Loucy (cell line): ENCODE measurements around the gene MAD1L1.

Experiments
- CTCF ChIP-seq: fragments of 200-600 bp; sonication (generic); conservative IDR thresholded peaks from 2 replicates; pipeline ENCODE4 v1.5.1; 2014; ENCODE audit warnings: mild to moderate bottlenecking, antibody characterized with exemption, low read length
- EZH2phosphoT487 ChIP-seq: fragments of 200-600 bp; IDR thresholded peaks from 2 replicates; pipeline ENCODE4 v1.6.1; 2018; ENCODE audit warnings: antibody characterized with exemption, mild to moderate bottlenecking, moderate library complexity, borderline replicate concordance

GRCh38 chr7:2164646-2165045, 68.1 kb downstream of the MAD1L1 start:
- TF ChIP-seq CTCF (no peak), EZH2phosphoT487 (no peak)
